ENCODE results near the gene NRDC.

The NRDC gene

DNA sequence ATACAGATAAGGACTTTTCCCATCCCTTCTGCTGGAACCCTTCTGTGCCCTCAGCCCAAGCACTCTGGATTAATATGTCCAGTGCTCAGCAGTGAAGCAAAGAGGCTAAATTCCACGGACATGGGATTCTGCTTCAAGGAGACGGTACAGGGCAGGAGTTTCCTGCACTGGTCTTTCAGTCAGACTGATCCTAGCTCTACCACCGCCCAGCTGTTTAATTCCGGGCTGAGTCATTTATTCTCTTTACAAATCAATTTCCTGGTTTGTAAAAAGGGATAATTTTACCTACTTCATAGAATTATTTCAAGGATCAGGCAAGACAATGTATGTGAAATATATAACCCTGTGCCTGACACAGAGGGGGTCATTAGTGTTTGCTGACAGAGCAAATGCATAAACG lies 41.6 kb upstream of the NRDC start:
- no peak for DNase-seq (ENCODE audit: extremely low read depth, insufficient read length)
- no peaks in the 10 kb centered on the region for H3K36me3 ChIP-seq (ENCODE audit: control insufficient read depth, insufficient read depth, low read length)
- H3K27me3 ChIP-seq (replicated peaks; ENCODE audit: control insufficient read depth, insufficient read depth, low read length), result no peaks in the 10 kb centered on the region
- no peak overlapping the region for H3K4me3 ChIP-seq (replicated peaks; ENCODE audit: low read depth, low read length)
- TF ChIP-seq, protein P1, sequence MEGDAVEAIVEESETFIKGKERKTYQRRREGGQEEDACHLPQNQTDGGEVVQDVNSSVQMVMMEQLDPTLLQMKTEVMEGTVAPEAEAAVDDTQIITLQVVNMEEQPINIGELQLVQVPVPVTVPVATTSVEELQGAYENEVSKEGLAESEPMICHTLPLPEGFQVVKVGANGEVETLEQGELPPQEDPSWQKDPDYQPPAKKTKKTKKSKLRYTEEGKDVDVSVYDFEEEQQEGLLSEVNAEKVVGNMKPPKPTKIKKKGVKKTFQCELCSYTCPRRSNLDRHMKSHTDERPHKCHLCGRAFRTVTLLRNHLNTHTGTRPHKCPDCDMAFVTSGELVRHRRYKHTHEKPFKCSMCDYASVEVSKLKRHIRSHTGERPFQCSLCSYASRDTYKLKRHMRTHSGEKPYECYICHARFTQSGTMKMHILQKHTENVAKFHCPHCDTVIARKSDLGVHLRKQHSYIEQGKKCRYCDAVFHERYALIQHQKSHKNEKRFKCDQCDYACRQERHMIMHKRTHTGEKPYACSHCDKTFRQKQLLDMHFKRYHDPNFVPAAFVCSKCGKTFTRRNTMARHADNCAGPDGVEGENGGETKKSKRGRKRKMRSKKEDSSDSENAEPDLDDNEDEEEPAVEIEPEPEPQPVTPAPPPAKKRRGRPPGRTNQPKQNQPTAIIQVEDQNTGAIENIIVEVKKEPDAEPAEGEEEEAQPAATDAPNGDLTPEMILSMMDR (IDR thresholded peaks at IDR 0.05; ENCODE audit: insufficient read depth, low read length, poor library complexity, severe bottlenecking), result no peak

DNA sequence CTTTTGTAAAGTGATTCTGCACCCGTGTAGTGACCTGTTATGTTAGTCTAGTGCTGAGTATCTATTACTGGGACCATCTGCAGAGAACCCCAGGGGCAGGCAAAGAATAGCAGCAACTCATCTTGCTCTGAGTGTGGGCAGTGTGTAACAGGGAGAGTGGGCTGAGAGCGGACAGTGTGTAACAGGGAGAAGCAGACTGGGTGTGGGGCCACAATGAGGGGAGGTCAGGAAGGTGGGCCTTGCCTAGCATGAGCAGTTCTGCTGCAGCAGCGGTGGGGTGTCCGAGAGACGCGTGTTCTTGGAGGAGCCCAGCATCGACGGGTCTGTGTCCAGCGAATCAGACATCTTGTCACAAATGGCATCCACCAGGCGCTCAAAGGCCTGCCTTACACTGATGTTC lies 41.2 kb upstream of the NRDC start:
- H3K4me3 ChIP-seq (replicated peaks; ENCODE audit: low read depth, low read length), result no peak overlapping the region
- no peaks in the 10 kb centered on the region for H3K36me3 ChIP-seq (ENCODE audit: control insufficient read depth, insufficient read depth, low read length)
- H3K27me3 ChIP-seq (replicated peaks; ENCODE audit: control insufficient read depth, insufficient read depth, low read length), result no peaks in the 10 kb centered on the region
- TF ChIP-seq, protein P1 (IDR thresholded peaks at IDR 0.05; ENCODE audit: insufficient read depth, low read length, poor library complexity, severe bottlenecking), result no peak
- no peak for DNase-seq (ENCODE audit: extremely low read depth, insufficient read length)

DNA sequence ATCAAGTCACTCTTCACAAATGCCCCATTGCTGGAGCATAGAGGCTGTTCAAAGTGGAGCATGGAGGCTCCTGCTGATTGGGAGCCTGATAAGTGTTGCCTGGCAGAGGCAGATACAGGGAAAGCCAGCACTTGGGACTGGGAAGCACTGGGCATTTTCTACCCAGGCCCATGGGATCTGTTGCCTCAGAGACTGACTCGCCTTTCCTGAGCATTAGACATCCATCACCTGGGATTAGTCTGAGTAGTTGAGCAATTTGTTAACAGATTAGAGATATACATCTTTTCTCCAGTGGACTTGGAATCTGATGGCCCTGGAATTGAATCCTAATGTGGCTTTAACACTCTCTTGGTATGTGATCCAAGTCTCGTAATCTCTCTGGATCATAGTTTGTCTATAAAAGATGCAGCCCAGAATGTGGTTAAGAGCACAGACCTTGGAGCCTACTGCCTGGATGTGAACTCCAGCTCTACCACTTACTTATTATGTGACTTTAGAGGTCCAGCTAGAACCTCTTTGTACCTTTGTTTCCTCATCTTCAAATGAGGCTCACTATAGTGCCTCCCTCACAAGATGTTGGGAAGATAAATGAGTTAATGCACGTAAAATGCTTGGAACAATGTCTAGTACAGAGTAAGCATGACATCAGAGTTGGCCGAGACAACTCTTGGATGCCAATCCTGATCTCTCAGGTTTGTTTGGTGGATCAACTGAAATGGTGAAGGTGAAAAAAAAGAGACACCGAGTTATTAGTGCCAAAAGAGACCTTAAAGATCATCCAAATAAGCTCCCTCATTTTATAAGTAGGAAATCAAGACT lies 38.3 kb upstream of the NRDC start:
- TF ChIP-seq, protein P1 (IDR thresholded peaks at IDR 0.05; ENCODE audit: insufficient read depth, low read length, poor library complexity, severe bottlenecking), result no peak
- Histone ChIP-seq H3K4me3 (replicated peaks; ENCODE audit: low read depth, low read length) (no peak overlapping the region), H3K36me3 (ENCODE audit: control insufficient read depth, insufficient read depth, low read length) (no peaks in the 10 kb centered on the region), H3K27me3 (replicated peaks; ENCODE audit: control insufficient read depth, insufficient read depth, low read length) (no peaks in the 10 kb centered on the region)
- DNase-seq (ENCODE audit: extremely low read depth, insufficient read length), result no peak

DNA sequence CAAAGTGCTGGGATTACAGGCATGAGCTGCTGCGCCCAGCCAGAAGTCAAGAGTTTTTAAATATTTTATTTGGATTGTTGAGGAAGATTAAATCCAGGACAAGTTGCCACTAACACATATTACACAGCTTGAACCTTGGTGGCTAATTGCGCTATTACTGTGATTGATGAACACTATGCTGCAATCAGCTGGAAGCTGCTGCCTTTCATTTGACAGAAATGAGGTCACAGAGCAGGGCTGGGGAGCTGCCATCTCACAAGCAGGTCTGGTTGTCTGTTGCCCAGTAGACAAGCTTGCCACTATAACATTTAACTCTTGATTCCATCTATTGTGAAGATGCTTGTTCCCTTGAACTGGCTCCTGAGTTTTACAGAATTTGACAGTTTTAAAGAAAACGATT lies 37.4 kb upstream of the NRDC start:
- H3K36me3 ChIP-seq (ENCODE audit: control insufficient read depth, insufficient read depth, low read length), result no peaks in the 10 kb centered on the region
- TF ChIP-seq, protein P1 (IDR thresholded peaks at IDR 0.05; ENCODE audit: insufficient read depth, low read length, poor library complexity, severe bottlenecking), result no peak
- no peaks in the 10 kb centered on the region for H3K27me3 ChIP-seq (replicated peaks; ENCODE audit: control insufficient read depth, insufficient read depth, low read length)
- no peak for DNase-seq (ENCODE audit: extremely low read depth, insufficient read length)
- no peak overlapping the region for H3K4me3 ChIP-seq (replicated peaks; ENCODE audit: low read depth, low read length)

DNA sequence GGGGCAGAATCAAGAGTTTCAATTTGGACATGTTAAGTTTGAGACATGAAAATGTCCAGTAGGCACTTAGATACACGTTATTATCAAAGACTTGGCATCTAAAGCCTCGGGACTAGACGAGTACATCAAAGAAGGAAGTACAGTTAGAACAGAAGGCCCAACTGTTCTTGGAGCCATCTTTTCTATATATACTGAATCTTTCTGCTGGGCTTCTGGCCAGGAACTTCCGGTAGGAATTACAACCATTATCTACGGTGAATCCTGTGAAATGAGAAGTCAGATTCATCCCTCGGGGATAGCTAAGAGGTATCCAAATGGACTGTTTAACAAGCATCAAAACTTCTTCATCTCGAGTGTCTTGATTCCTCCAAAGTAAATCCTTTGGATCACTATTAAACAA lies 34.4 kb upstream of the NRDC start:
- DNase-seq (ENCODE audit: extremely low read depth, insufficient read length), result no peak
- TF ChIP-seq, protein P1 (IDR thresholded peaks at IDR 0.05; ENCODE audit: insufficient read depth, low read length, poor library complexity, severe bottlenecking), result no peak
- Histone ChIP-seq H3K4me3 (replicated peaks; ENCODE audit: low read depth, low read length) (no peak overlapping the region), H3K27me3 (replicated peaks; ENCODE audit: control insufficient read depth, insufficient read depth, low read length) (no peaks in the 10 kb centered on the region), H3K36me3 (ENCODE audit: control insufficient read depth, insufficient read depth, low read length) (no peaks in the 10 kb centered on the region)

Data from GM06990 (cell line).